Measurements from ENCODE around the gene PID1. TPM values are rescaled to one million over a fixed set of nuclear protein-coding genes. Genes with fewer than 3 reads are reported as not detected.

Gene PID1
- total RNA-seq, 2 donors from 2014 or later, result 30.2 to 40.3 TPM

GRCh38 chr2:229300790-229301189 is 29.7 kb upstream of the PID1 start:
- H3K9ac ChIP-seq (ENCODE audit: low read depth in 2 of 2, low read length in 2 of 2), result no peak overlapping the region
- no peak for TF ChIP-seq CTCF (IDR thresholded peaks at IDR 0.05)
- no peaks in the 10 kb centered on the region for H3K36me3 ChIP-seq
- intact Hi-C loops (cut with DNase I), result no loop called here
- no peak for DNase-seq
- no peak overlapping the region for H3K27ac ChIP-seq
- H3K27me3 ChIP-seq, result no peaks in the 10 kb centered on the region
- H3K9me3 ChIP-seq, result no peaks in the 10 kb centered on the region
- H3K4me1 ChIP-seq, result no peaks in the 10 kb centered on the region
- H3K4me3 ChIP-seq, result no peak overlapping the region

GRCh38 chr2:229300371-229300770 is 29.3 kb upstream of the PID1 start:
- Histone ChIP-seq H3K4me1 (no peaks in the 10 kb centered on the region), H3K27ac (no peak overlapping the region), H3K36me3 (no peaks in the 10 kb centered on the region), H3K9ac (ENCODE audit: low read depth in 2 of 2, low read length in 2 of 2) (no peak overlapping the region), H3K9me3 (no peaks in the 10 kb centered on the region), H3K27me3 (no peaks in the 10 kb centered on the region), H3K4me3 (no peak overlapping the region)
- no peak for DNase-seq
- no peak for TF ChIP-seq CTCF (IDR thresholded peaks at IDR 0.05)
- intact Hi-C loops (cut with DNase I), result no loop called here

- no peaks in the 10 kb centered on the region for H3K27me3 ChIP-seq
- H3K9me3 ChIP-seq, result no peaks in the 10 kb centered on the region
- H3K36me3 ChIP-seq, result no peaks in the 10 kb centered on the region
- no peak overlapping the region for H3K9ac ChIP-seq (ENCODE audit: low read depth in 2 of 2, low read length in 2 of 2)
- no peak for TF ChIP-seq CTCF (IDR thresholded peaks at IDR 0.05)
- no peak overlapping the region for H3K27ac ChIP-seq
- no peak overlapping the region for H3K4me3 ChIP-seq
- no peak for DNase-seq
- H3K4me1 ChIP-seq, result no peaks in the 10 kb centered on the region
- intact Hi-C loops (cut with DNase I), result no loop called here
Measured at GRCh38 chr2:229297247-229297646, 26.2 kb upstream of the PID1 start.

GRCh38 chr2:229296536-229296935 is 25.4 kb upstream of the PID1 start:
- Histone ChIP-seq H3K36me3 (no peaks in the 10 kb centered on the region), H3K27ac (no peak overlapping the region), H3K9ac (ENCODE audit: low read depth in 2 of 2, low read length in 2 of 2) (no peak overlapping the region), H3K9me3 (no peaks in the 10 kb centered on the region), H3K4me1 (no peaks in the 10 kb centered on the region), H3K27me3 (no peaks in the 10 kb centered on the region), H3K4me3 (no peak overlapping the region)
- no peak for DNase-seq
- intact Hi-C loops (cut with DNase I), result no loop called here
- TF ChIP-seq CTCF (IDR thresholded peaks at IDR 0.05), result no peak

GRCh38 chr2:229296016-229296415 is 24.9 kb upstream of the PID1 start:
- H3K27ac ChIP-seq, result no peak overlapping the region
- intact Hi-C loops (cut with DNase I), result no loop called here
- H3K4me1 ChIP-seq, result no peaks in the 10 kb centered on the region
- H3K9ac ChIP-seq (ENCODE audit: low read depth in 2 of 2, low read length in 2 of 2), result no peak overlapping the region
- no peaks in the 10 kb centered on the region for H3K27me3 ChIP-seq
- DNase-seq, result no peak
- no peaks in the 10 kb centered on the region for H3K36me3 ChIP-seq
- TF ChIP-seq CTCF (IDR thresholded peaks at IDR 0.05), result no peak
- no peak overlapping the region for H3K4me3 ChIP-seq
- H3K9me3 ChIP-seq, result no peaks in the 10 kb centered on the region

- no peak overlapping the region for H3K27ac ChIP-seq
- no peak overlapping the region for H3K4me3 ChIP-seq
- no peaks in the 10 kb centered on the region for H3K4me1 ChIP-seq
- TF ChIP-seq CTCF (IDR thresholded peaks at IDR 0.05), result no peak
- DNase-seq, result no peak
- H3K9me3 ChIP-seq, result no peaks in the 10 kb centered on the region
- no peaks in the 10 kb centered on the region for H3K27me3 ChIP-seq
- intact Hi-C loops (cut with DNase I), result no loop called here
- H3K36me3 ChIP-seq, result no peaks in the 10 kb centered on the region
- no peak overlapping the region for H3K9ac ChIP-seq (ENCODE audit: low read depth in 2 of 2, low read length in 2 of 2)
Measured at GRCh38 chr2:229287823-229288222, 16.7 kb upstream of the PID1 start.

All from colonic mucosa (tissue), 4 donors.